ENCODE measurements around the gene PPP1R13L. TPM values are rescaled to one million over a fixed set of nuclear protein-coding genes. Genes with fewer than 3 reads are reported as not detected.
A peak's percentile ranks its signal among the peaks of the same experiment; 100 is the strongest.

Gene PPP1R13L
- total and polyA plus RNA-seq, 2 donors (not counting 1 experiment from before 2014, with no cell fraction given) = 7.4 to 9.2 TPM

GRCh38 chr19:45424191-45425058 lies 19.6 kb upstream of the PPP1R13L start:
- POLR2A ChIA-PET = no interaction called here
- H3K9me3 ChIP-seq (ENCODE audit: control extremely low read depth in 1 of 3, control insufficient read depth in 2 of 3, insufficient read depth in 1 of 3, low read length in 2 of 3) = no peaks in the 10 kb centered on the region
- WGBS (ENCODE audit: insufficient coverage) = 18% methylated on average over 16 of the region's 24 CpGs
- H3K4me3 ChIP-seq (ENCODE audit: control extremely low read depth in 1 of 5, extremely low read depth in 1 of 5, insufficient read depth in 1 of 5, low read depth in 2 of 5, low read length in 4 of 5) = peak overlapping the region; percentile 26 to 77 (median 69)
- peak overlapping the region; percentile 91 for H2AFZ ChIP-seq (ENCODE audit: insufficient read depth, low read depth, low read length, poor library complexity, severe bottlenecking)
- Mint-ChIP-seq H3K27me3 (peaks cover 11% of the 10 kb centered on the region), H3K27ac (peak overlapping the region; percentile 94), H3K9me3 (ENCODE audit: insufficient read depth) (no peaks in the 10 kb centered on the region), H3K4me1 (peaks cover 53% of the 10 kb centered on the region), H3K4me3 (peak overlapping the region; percentile 97)
- H3K9ac ChIP-seq (ENCODE audit: low read length) = peak overlapping the region; percentile 77
- peaks cover 23% of the 10 kb centered on the region for H3K79me2 ChIP-seq (ENCODE audit: control insufficient read depth, insufficient read depth, low read length)
- peak overlapping the region; percentile 64 to 73 for H3K27ac ChIP-seq (ENCODE audit: low read length in 2 of 2)
- ATAC-seq (ENCODE audit: low read depth) (no peak), DNase-seq (peak; percentile 32)
- TF ChIP-seq EZH2 (IDR thresholded peaks at IDR 0.05; ENCODE audit: borderline replicate concordance, insufficient read depth, low read depth, low read length, poor library complexity, severe bottlenecking) = no peak
- TF ChIP-seq, protein P1, sequence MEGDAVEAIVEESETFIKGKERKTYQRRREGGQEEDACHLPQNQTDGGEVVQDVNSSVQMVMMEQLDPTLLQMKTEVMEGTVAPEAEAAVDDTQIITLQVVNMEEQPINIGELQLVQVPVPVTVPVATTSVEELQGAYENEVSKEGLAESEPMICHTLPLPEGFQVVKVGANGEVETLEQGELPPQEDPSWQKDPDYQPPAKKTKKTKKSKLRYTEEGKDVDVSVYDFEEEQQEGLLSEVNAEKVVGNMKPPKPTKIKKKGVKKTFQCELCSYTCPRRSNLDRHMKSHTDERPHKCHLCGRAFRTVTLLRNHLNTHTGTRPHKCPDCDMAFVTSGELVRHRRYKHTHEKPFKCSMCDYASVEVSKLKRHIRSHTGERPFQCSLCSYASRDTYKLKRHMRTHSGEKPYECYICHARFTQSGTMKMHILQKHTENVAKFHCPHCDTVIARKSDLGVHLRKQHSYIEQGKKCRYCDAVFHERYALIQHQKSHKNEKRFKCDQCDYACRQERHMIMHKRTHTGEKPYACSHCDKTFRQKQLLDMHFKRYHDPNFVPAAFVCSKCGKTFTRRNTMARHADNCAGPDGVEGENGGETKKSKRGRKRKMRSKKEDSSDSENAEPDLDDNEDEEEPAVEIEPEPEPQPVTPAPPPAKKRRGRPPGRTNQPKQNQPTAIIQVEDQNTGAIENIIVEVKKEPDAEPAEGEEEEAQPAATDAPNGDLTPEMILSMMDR (IDR thresholded peaks at IDR 0.05) = no peak
- intact Hi-C loops (cut with micrococcal nuclease) = loop anchor here (5.0 kb wide), 1 partner anchor 218 kb away; no protein-coding TSS in a partner anchor
- H3K27me3 ChIP-seq (replicated peaks in 1 of 4; ENCODE audit: control extremely low read depth in 1 of 4, control insufficient read depth in 3 of 4, insufficient read depth in 4 of 4, low read length in 3 of 4) = peaks cover 0 to 12% (median 5%) of the 10 kb centered on the region in 4 experiments
- H3K4me1 ChIP-seq (ENCODE audit: control insufficient read depth in 2 of 2, insufficient read depth in 2 of 2, low read length in 2 of 2) = peaks cover 30 to 59% of the 10 kb centered on the region in 2 donors
- peaks cover 0 to 12% of the 10 kb centered on the region in 2 experiments for H3K36me3 ChIP-seq (replicated peaks in 1 of 2; ENCODE audit: control extremely low read depth in 1 of 2, control insufficient read depth in 1 of 2, extremely low read depth in 1 of 2, insufficient read depth in 2 of 2, low read length in 1 of 2)
- H3K4me2 ChIP-seq (replicated peaks; ENCODE audit: low read depth, low read length, poor library complexity, severe bottlenecking) = peak overlapping the region; percentile 88
- CTCF ChIA-PET = interaction anchor here (0.7 to 2.8 kb wide), 7 partner anchors 15 to 137 kb away, joined by 3 to 17 read pairs (median 5); partner anchors contain the start of gene PPM1N
- H4K20me1 ChIP-seq (ENCODE audit: control insufficient read depth, insufficient read depth, low read length, poor library complexity, severe bottlenecking) = peaks cover 5% of the 10 kb centered on the region

All from B cell (primary cell).